IMR-90 (cell line): ENCODE measurements around the gene KRT6A. TPM values are rescaled to one million over a fixed set of nuclear protein-coding genes. Genes with fewer than 3 reads are reported as not detected.

Experiments used
- ATAC-seq: fragments of 200-7000 bp; cut with Tn5 transposase; 2 replicates; pipeline ENCODE4 v1.9.1; 2020; ENCODE audit warnings: low read depth, mild to moderate bottlenecking, moderate library complexity
- BruUV-seq: library from RNA; stranded (reverse); fragments of 400-500 nt; replicated peaks from 2 replicates; lab custom pipeline; 2021; lab: Mats Ljungman, UMichigan
- CTCF ChIA-PET: fragments of 300-600 bp; formaldehyde crosslinking; extraction: SDS; loops from one replicate; lab custom pipeline; 2021; ENCODE audit warnings: antibody characterized with exemption; lab: Yijun Ruan, JAX
- POLR2A ChIA-PET: fragments of 300-600 bp; sonication (Branson Sonifier 250); formaldehyde crosslinking; loops from one replicate; lab custom pipeline; 2022; ENCODE audit warnings: antibody characterized with exemption; ENCODE audit not compliant: unreplicated experiment; lab: Charles Lee
- DNase-seq: peaks from one replicate; pipeline ENCODE4 v3.0.0; 2013
- H2AFZ ChIP-seq: replicated peaks from 2 replicates; pipeline ENCODE3; 2013; ENCODE audit warnings: low read length, mild to moderate bottlenecking; ENCODE audit not compliant: poor library complexity
- H2AK5ac ChIP-seq: 2 replicates; pipeline ENCODE4 v1.6.1; 2013; ENCODE audit warnings: low read depth, low read length, inconsistent platforms
- H2AK9ac ChIP-seq: replicated peaks from 2 replicates; pipeline ENCODE3; 2013; ENCODE audit warnings: mild to moderate bottlenecking, low read depth, low read length, moderate library complexity; ENCODE audit not compliant: poor library complexity
- H2BK120ac ChIP-seq: 2 replicates; pipeline ENCODE4 v1.6.1; 2013; ENCODE audit warnings: low read depth, low read length, inconsistent platforms
- H2BK15ac ChIP-seq: 3 replicates; pipeline ENCODE4 v1.6.1; 2013; ENCODE audit warnings: low read depth, low read length, inconsistent platforms
- H2BK20ac ChIP-seq: 2 replicates; pipeline ENCODE4 v1.6.1; 2013; ENCODE audit warnings: low read depth, mild to moderate bottlenecking, inconsistent platforms, low read length, moderate library complexity
- H2BK5ac ChIP-seq: 2 replicates; pipeline ENCODE4 v1.6.1; 2013; ENCODE audit warnings: mild to moderate bottlenecking, low read depth, low read length, inconsistent platforms; ENCODE audit not compliant: poor library complexity, severe bottlenecking
- H3K14ac ChIP-seq: replicated peaks from 2 replicates; pipeline ENCODE4 v1.6.1; 2013; ENCODE audit warnings: low read depth, low read length, inconsistent platforms
- H3K18ac ChIP-seq: 2 replicates; pipeline ENCODE4 v1.6.1; 2013; ENCODE audit warnings: low read depth, low read length, control low read depth
- H3K23ac ChIP-seq: 2 replicates; pipeline ENCODE4 v1.6.1; 2013; ENCODE audit warnings: low read depth, low read length, inconsistent platforms
- H3K27ac ChIP-seq: 2 replicates; pipeline ENCODE4 v1.5.1; 2013; ENCODE audit warnings: mild to moderate bottlenecking, control low read depth, low read length; ENCODE audit not compliant: insufficient read depth
- H3K27me3 ChIP-seq: 2 replicates; pipeline ENCODE4 v1.6.1; 2013; ENCODE audit warnings: low read length; ENCODE audit not compliant: control insufficient read depth, insufficient read depth
- H3K36me3 ChIP-seq: 2 replicates; pipeline ENCODE4 v1.6.1; 2013; ENCODE audit warnings: low read length, mixed read lengths; ENCODE audit not compliant: control insufficient read depth, insufficient read depth
- H3K4ac ChIP-seq: 2 replicates; pipeline ENCODE4 v1.6.1; 2013; ENCODE audit warnings: low read depth, low read length, inconsistent platforms
- H3K4me1 ChIP-seq: 2 replicates; pipeline ENCODE4 v1.6.1; 2013; ENCODE audit warnings: low read length, mixed read lengths; ENCODE audit not compliant: control insufficient read depth, insufficient read depth
- H3K4me2 ChIP-seq: 2 replicates; pipeline ENCODE4 v1.6.1; 2013; ENCODE audit warnings: low read depth, mild to moderate bottlenecking, control low read depth, low read length, moderate library complexity
- H3K4me3 ChIP-seq: 2 replicates; pipeline ENCODE4 v1.5.1; 2013; ENCODE audit warnings: low read depth, mild to moderate bottlenecking, control low read depth, low read length, moderate library complexity; ENCODE audit not compliant: insufficient read depth
- H3K56ac ChIP-seq: 2 replicates; pipeline ENCODE4 v1.6.1; 2013; ENCODE audit warnings: low read length, inconsistent platforms; ENCODE audit not compliant: insufficient read depth; ENCODE audit errors: extremely low read depth
- H3K79me1 ChIP-seq, 2 experiments: 2 replicates each; pipeline ENCODE4 v1.6.1; 2013; ENCODE audit warnings: low read length in 2 of 2, inconsistent platforms in 1 of 2, low read depth in 1 of 2
- H3K9ac ChIP-seq: 2 replicates; pipeline ENCODE4 v1.6.1; 2013; ENCODE audit warnings: low read depth, low read length, control low read depth
- H3K9me1 ChIP-seq: 2 replicates; pipeline ENCODE4 v1.6.1; 2013; ENCODE audit warnings: low read length, inconsistent platforms; ENCODE audit not compliant: insufficient read depth
- H3K9me3 ChIP-seq: 2 replicates; pipeline ENCODE4 v1.6.1; 2013; ENCODE audit warnings: low read length; ENCODE audit not compliant: control insufficient read depth, insufficient read depth
- H4K20me1 ChIP-seq: 2 replicates; pipeline ENCODE4 v1.6.1; 2013; ENCODE audit warnings: low read length, inconsistent platforms; ENCODE audit not compliant: insufficient read depth
- H4K5ac ChIP-seq: 2 replicates; pipeline ENCODE4 v1.6.1; 2013; ENCODE audit warnings: mild to moderate bottlenecking, low read depth, low read length, control low read depth
- H4K8ac ChIP-seq, 2 experiments: 2 replicates each; pipeline ENCODE4 v1.6.1; 2013; ENCODE audit warnings: low read depth in 2 of 2, low read length in 2 of 2, control low read depth in 1 of 2, inconsistent platforms in 1 of 2
- H4K91ac ChIP-seq: 2 replicates; pipeline ENCODE4 v1.6.1; 2013; ENCODE audit warnings: low read depth, low read length, inconsistent platforms; ENCODE audit not compliant: insufficient read depth
- RFX5 ChIP-seq: IDR thresholded peaks from 2 replicates; pipeline ENCODE4 v1.8.0; 2012; ENCODE audit warnings: low read depth, mild to moderate bottlenecking, low read length, moderate library complexity
- USF2 ChIP-seq: fragments of 150-350 bp; IDR thresholded peaks from 2 replicates; pipeline ENCODE4 v1.6.1; 2017; ENCODE audit warnings: mild to moderate bottlenecking, antibody characterized with exemption, low read length, low read depth
- WGBS, 2 experiments: methylation state at CpG; one replicate each; pipeline versions ENCODE4 v1.1.5 to v1.1.7; 2013; ENCODE audit warnings: missing lambda C conversion rate in 2 of 2; ENCODE audit not compliant: insufficient read length in 1 of 2; ENCODE audit errors: extremely low coverage in 2 of 2; 5-methylcytosine and 5-hydroxymethylcytosine counted together
- dilution Hi-C: fragments of 300-500 bp; cut with HindIII; formaldehyde crosslinking; loops from one replicate; pipeline ENCODE4 v1.14.3; 2018; ENCODE audit warnings: low sequenced_read_pairs; ENCODE audit not compliant: unreplicated experiment
- in situ Hi-C: fragments of 300-500 bp; cut with MboI; formaldehyde crosslinking; loops from 3 replicates; pipeline ENCODE4 v1.14.3; 2019; ENCODE audit warnings: low sequenced_read_pairs, inconsistent platforms, mixed read lengths
- intact Hi-C: fragments of 100-400 bp; cut with micrococcal nuclease; formaldehyde crosslinking; loops from 2 replicates; pipeline ENCODE4 v1.10.0; 2022
- polyA plus RNA-seq, 3 experiments: library from polyadenylated mRNA; depleted of rRNA; stranded (reverse); fragments of >200 nt; gene quantifications; 2 replicates each; pipeline ENCODE4 v1.2.3, GENCODE V29; 2012; ENCODE audit warnings: low replicate concordance in 1 of 3
- total RNA-seq: library from RNA; depleted of rRNA; stranded (reverse); fragments of >200 nt; gene quantifications from 2 replicates; pipeline ENCODE4 v1.2.3, GENCODE V29; 2012

KRT6A gene
- total and polyA plus RNA-seq, 2 of the 4 experiments (the other 2 are of a cell fraction): not detected

DNA sequence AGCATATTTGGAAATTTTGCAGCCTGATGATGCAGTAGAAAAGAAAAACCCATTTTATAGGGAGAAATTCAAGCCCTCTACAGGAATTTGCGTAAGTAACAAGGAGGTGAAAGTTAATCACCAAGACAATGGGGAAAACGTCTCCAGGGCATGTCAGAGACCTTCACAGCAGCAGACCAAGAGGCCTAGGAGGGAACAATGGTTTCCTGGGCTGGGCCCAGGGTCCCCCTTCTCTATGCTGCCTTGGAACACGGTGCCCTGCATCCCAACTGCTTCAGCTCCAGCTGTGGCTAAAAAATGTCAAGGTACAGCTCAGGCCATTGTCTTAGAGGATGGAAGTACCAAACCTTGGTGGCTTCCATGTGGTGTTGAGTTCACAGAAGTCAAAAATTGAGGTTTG is 13.0 kb downstream of the KRT6A start:
- Histone ChIP-seq H3K14ac (no peak overlapping the region), H3K23ac (no peak overlapping the region), H2AK9ac (no peak overlapping the region), H2AK5ac (no peak overlapping the region), H3K79me1 (no peaks in the 10 kb centered on the region), H3K9me1 (no peaks in the 10 kb centered on the region), H4K20me1 (no peaks in the 10 kb centered on the region), H4K91ac (no peak overlapping the region), H2BK15ac (no peak overlapping the region), H3K4me3 (no peak overlapping the region), H3K18ac (no peak overlapping the region), H3K36me3 (no peaks in the 10 kb centered on the region), H3K27me3 (peaks cover 2% of the 10 kb centered on the region; the same call in 1 of the 2 replicates), H2BK120ac (no peak overlapping the region), H3K27ac (no peak overlapping the region), H3K4ac (no peak overlapping the region), H3K4me2 (no peak overlapping the region), H3K56ac (no peak overlapping the region), H4K8ac (no peak overlapping the region), H4K5ac (no peak overlapping the region), H2BK20ac (no peak overlapping the region), H3K9ac (no peak overlapping the region), H3K4me1 (no peaks in the 10 kb centered on the region), H2AFZ (no peak overlapping the region), H3K9me3 (no peaks in the 10 kb centered on the region), H2BK5ac (no peak overlapping the region)
- POLR2A ChIA-PET: no interaction called here
- TF ChIP-seq USF2 (no peak), RFX5 (no peak)
- intact Hi-C loops: no loop called here
- in situ Hi-C loops: no loop called here
- BruUV-seq: no TSS peak
- CTCF ChIA-PET: no interaction called here
- DNase-seq (no peak), ATAC-seq (no peak)
- 0% methylated on average over 1 of the region's 3 CpGs; no CpG with 5 or more reads in 1 of the 2 experiments for WGBS, 2 experiments
- dilution Hi-C loops: no loop called here
